Adrenal gland (tissue), 5 donors: ENCODE data around the gene HNRNPUL1.

ENCODE experiments used
- POLR2A ChIP-seq, 2 donors: fragments of 450-650 bp; IDR thresholded peaks; one replicate each; pipeline ENCODE4 v1.6.1; 2017; ENCODE audit warnings: antibody characterized with exemption in 2 of 2, mild to moderate bottlenecking in 2 of 2, moderate library complexity in 1 of 2
- TF ChIP-seq, protein P1 (sequence below), 6 experiments: fragments of 450-650 bp in 4 of 6; fragments of 200-600 bp in 2 of 6; sonication (generic) in 1 of 6; IDR thresholded peaks; 1 replicate in 5 of 6; 2 replicates in 1 of 6; pipeline versions ENCODE4 v1.5.1 to v1.8.0; 2016 to 2021; ENCODE audit warnings: antibody characterized with exemption in 6 of 6, mild to moderate bottlenecking in 2 of 6, moderate library complexity in 1 of 6
- donor health status: DM: no; HTN: no; CAD: no.

- TF ChIP-seq, protein P1, sequence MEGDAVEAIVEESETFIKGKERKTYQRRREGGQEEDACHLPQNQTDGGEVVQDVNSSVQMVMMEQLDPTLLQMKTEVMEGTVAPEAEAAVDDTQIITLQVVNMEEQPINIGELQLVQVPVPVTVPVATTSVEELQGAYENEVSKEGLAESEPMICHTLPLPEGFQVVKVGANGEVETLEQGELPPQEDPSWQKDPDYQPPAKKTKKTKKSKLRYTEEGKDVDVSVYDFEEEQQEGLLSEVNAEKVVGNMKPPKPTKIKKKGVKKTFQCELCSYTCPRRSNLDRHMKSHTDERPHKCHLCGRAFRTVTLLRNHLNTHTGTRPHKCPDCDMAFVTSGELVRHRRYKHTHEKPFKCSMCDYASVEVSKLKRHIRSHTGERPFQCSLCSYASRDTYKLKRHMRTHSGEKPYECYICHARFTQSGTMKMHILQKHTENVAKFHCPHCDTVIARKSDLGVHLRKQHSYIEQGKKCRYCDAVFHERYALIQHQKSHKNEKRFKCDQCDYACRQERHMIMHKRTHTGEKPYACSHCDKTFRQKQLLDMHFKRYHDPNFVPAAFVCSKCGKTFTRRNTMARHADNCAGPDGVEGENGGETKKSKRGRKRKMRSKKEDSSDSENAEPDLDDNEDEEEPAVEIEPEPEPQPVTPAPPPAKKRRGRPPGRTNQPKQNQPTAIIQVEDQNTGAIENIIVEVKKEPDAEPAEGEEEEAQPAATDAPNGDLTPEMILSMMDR (IDR thresholded peaks at IDR 0.05), result no peak
- TF ChIP-seq POLR2A (IDR thresholded peaks at IDR 0.05), result no peak
Measured at GRCh38 chr19:41341669-41342490, 77.7 kb downstream of the HNRNPUL1 start.
